Heart left ventricle (tissue), 16 donors: ENCODE data around the gene LDHD. TPM values are rescaled to one million over a fixed set of nuclear protein-coding genes. Genes with fewer than 3 reads are reported as not detected.
A peak's percentile ranks its signal among the peaks of the same experiment; 100 is the strongest.

Experiments
- ATAC-seq, 4 donors: fragments of 200-7000 bp; cut with Tn5 transposase; one replicate each; pipeline ENCODE4 v1.9.1; 2020 to 2022; ENCODE audit warnings: moderate library complexity in 4 of 4, mild to moderate bottlenecking in 3 of 4, moderate number of reproducible peaks in 1 of 4
- DNase-seq, 5 donors: peaks; one replicate each; pipeline ENCODE4 v3.0.0-alpha.2; 2020
- H3K27ac ChIP-seq, 12 donors: fragments of 200-600 bp; sonication (generic) in 4 of 12; one replicate each; pipeline versions ENCODE4 v1.5.0 to v1.8.0; 2016 to 2022; ENCODE audit warnings: mild to moderate bottlenecking in 2 of 12
- H3K27me3 ChIP-seq, 9 donors: fragments of 200-600 bp; sonication (generic) in 2 of 9; one replicate each; pipeline versions ENCODE4 v1.5.1 to v1.8.0; 2016 to 2022; ENCODE audit warnings: mild to moderate bottlenecking in 3 of 9
- H3K36me3 ChIP-seq, 9 donors: fragments of 200-600 bp; sonication (generic) in 2 of 9; one replicate each; pipeline versions ENCODE4 v1.5.0 to v1.8.0; 2018 to 2022; ENCODE audit warnings: mild to moderate bottlenecking in 2 of 9
- H3K4me1 ChIP-seq, 12 donors: fragments of 200-600 bp; sonication (generic) in 4 of 12; one replicate each; pipeline versions ENCODE4 v1.5.0 to v1.8.0; 2016 to 2022; ENCODE audit warnings: mild to moderate bottlenecking in 3 of 12
- H3K4me3 ChIP-seq, 12 donors: fragments of 200-600 bp; sonication (generic) in 4 of 12; one replicate each; pipeline versions ENCODE4 v1.5.0 to v1.8.0; 2017 to 2022; ENCODE audit warnings: mild to moderate bottlenecking in 9 of 12, moderate library complexity in 4 of 12
- H3K9me3 ChIP-seq, 12 donors: fragments of 200-600 bp; sonication (generic) in 4 of 12; one replicate each; pipeline versions ENCODE4 v1.5.0 to v1.8.0; 2016 to 2022; ENCODE audit warnings: mild to moderate bottlenecking in 1 of 12
- POLR2A ChIP-seq, 2 donors: fragments of 450-650 bp; IDR thresholded peaks; one replicate each; pipeline ENCODE4 v1.6.1; 2017; ENCODE audit warnings: antibody characterized with exemption in 2 of 2, mild to moderate bottlenecking in 2 of 2, moderate library complexity in 2 of 2
- WGBS, 4 donors: extraction: QIAGEN DNeasy Blood & Tissue Kit in 2 of 4; methylation state at CpG; one replicate each; pipeline versions ENCODE4 v1.1.5 to v1.1.7; 2013 to 2018; 5-methylcytosine and 5-hydroxymethylcytosine counted together
- intact Hi-C, 10 donors: fragments of 100-400 bp; cut with DNase I; formaldehyde crosslinking; loops; one replicate each; pipeline versions ENCODE4 v1.11.1 to v1.14.2; 2022
- polyA plus RNA-seq, 2 donors: library from polyadenylated mRNA; stranded (reverse); fragments of 200-250 nt; gene quantifications; one replicate each; pipeline ENCODE4 v1.2.3, GENCODE V29; 2013
- total RNA-seq, 9 donors: library from RNA; depleted of rRNA in 2 of 9; stranded (reverse); fragments of >200 nt in 2 of 9; fragmentation: NEBNext Ultra II Directional in 3 of 9; extraction: Animal tissue kit (Norgen Biotek cat#: 25700) in 3 of 9; gene quantifications; one replicate each; pipeline versions ENCODE4 v1.1.0 to v1.2.4, GENCODE V29; 2016 to 2023
- TF ChIP-seq, protein P1 (sequence below), 12 donors: fragments of 200-600 bp; sonication (generic) in 4 of 12; IDR thresholded peaks; one replicate each; pipeline versions ENCODE4 v1.5.0 to v1.8.0; 2018 to 2022; ENCODE audit warnings: antibody characterized with exemption in 12 of 12, mild to moderate bottlenecking in 5 of 12
- donor health status: ischemic (EF 13 %, LVEDD 7.1; RV severe dilation, severe dysfunction).
- donor health status: healthy with polysubstance abuse.
- donor health status: DM: no; HTN: yes; CAD: no.
- donor health status: DM: no; HTN: no; CAD: no.
- donor health status: ischemic (EF 25% LVEDD 6.9; RV normal size, moderate dysfunction).
- donor health status: ischemic (EF 25% LVEDD 5.7; RV mildly dilated, moderate dysfunction).
- donor health status: healthy.
- donor health status: DM: yes; HTN: yes; CAD: no.
- donor health status: ischemic (EF 35%, LVEDD 5.7; RV mildly dilated, moderate dysfunction).
- donor health status: nonischemic (EF 11% LVEDD 7.7; RV severe dilation, severe dysfunction).
- donor health status: DM: yes; HTN: yes; CAD: no.
- donor health status: PGD.
- donor health status: ischemic (EF 29% LVEDD 5.4; RV normal size, mild dysfunction).
- donor health status: nonischemic (EF 23%, LVEDD 6.1; RV moderate dilation, normal function).

LDHD gene
- total and polyA plus RNA-seq, 11 donors, result 49.0 to 185 (median 90.6) TPM

DNA sequence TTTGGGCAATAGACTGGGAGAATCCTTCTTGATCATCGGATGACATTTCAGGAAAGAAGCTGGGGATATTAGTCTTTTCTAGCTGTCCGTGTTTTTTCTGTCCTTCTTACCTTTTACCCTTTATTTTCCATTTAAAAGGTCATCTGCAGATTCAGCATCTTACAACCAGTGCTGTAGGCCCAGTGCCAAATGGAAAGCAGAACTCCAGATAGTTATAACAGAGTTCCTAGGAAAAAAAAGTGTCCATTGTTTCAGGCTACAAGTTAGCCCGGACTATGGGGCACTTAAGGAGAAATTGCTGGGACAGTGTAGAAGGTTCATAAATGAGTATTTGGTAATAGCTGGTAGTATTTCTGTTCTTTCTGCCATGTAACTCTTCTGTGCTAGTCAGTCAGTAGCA, 28.4 kb downstream of the LDHD start:
- peak overlapping the region in 6 of 12 donors; percentile 39 to 78 (median 70) for H3K27ac ChIP-seq
- DNase-seq, result peak in 1 of 5 donors; percentile 50
- H3K4me3 ChIP-seq, result peak overlapping the region in 1 of 12 donors; percentile 26
- intact Hi-C loops, result loop anchor here in 1 of 10 donors (5.0 kb wide), 1 partner anchor 36 kb away; no protein-coding TSS in a partner anchor
- no peaks in the 10 kb centered on the region for H3K27me3 ChIP-seq
- no peak for ATAC-seq
- WGBS, 4 donors, result 34 to 42% (median 38%) methylated on average over 3 of the region's 3 CpGs
- no peaks in the 10 kb centered on the region for H3K9me3 ChIP-seq
- no peak for TF ChIP-seq POLR2A (IDR thresholded peaks at IDR 0.05)
- TF ChIP-seq, protein P1, sequence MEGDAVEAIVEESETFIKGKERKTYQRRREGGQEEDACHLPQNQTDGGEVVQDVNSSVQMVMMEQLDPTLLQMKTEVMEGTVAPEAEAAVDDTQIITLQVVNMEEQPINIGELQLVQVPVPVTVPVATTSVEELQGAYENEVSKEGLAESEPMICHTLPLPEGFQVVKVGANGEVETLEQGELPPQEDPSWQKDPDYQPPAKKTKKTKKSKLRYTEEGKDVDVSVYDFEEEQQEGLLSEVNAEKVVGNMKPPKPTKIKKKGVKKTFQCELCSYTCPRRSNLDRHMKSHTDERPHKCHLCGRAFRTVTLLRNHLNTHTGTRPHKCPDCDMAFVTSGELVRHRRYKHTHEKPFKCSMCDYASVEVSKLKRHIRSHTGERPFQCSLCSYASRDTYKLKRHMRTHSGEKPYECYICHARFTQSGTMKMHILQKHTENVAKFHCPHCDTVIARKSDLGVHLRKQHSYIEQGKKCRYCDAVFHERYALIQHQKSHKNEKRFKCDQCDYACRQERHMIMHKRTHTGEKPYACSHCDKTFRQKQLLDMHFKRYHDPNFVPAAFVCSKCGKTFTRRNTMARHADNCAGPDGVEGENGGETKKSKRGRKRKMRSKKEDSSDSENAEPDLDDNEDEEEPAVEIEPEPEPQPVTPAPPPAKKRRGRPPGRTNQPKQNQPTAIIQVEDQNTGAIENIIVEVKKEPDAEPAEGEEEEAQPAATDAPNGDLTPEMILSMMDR (IDR thresholded peaks at IDR 0.05), result no peak
- no peaks in the 10 kb centered on the region for H3K36me3 ChIP-seq
- peaks cover 5 to 49% (median 33%) of the 10 kb centered on the region in 12 donors for H3K4me1 ChIP-seq

DNA sequence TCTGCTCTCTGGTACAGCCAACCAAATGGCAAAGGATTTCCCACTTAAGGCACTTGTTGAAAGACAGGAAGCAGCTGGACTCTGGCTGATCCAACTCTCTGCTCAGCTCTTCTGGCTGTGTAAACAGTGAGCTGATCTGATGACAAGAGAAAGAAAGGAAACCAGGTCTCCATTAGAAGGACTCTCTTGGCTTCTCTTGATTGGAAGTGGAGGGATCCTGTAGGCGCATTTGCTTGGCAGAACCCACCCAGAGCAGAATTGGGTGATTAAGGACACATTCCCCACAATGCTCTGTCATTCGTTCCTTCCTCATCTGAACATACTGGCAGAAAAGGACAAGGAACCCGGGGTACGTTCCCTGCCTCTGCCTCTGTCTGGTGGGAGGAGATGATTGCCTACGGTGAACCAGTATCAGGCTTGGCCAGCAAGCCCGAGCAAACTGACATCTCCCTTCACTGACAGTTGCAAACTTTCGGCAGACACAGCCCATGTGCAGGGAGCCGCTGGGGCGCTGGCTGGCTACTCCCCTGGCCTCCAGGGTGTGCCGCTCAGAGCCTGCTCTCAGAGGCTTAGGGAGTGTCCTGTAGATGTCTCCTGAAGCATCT, 29.1 kb downstream of the LDHD start:
- peak; percentile 55 to 71 (median 60) for DNase-seq

DNA sequence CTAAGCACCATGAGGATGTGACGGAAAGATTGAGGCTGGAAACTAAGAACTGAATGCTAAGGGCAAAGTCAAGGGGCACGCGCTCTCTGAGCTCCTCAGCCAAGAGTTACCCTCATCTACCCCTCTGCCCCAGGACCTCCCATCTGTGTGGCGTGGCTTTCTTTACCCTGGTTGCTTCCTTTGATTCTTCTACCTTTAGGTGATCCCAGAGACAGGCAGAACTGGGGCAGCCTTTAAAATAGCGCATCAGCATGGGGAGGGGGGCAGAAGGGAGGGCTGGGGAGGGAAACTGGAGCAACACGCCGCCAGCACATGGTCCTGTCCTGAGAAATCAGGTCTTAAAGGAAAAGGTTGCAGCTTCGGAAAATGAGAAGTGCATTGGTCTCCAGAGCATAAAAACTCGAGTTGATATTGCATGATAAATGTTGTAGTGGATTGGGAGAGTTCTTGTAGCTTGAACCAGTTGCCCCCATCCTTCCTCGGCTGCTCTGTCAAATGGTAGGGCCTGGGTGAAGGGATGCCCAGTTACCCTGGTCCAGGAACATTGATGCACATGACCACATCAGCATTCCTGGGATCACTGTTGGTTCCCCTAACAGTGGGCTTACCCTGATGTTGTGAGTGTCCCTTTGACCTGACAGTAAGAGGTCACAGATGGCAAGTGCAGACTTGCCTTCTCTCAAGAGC, 29.7 kb downstream of the LDHD start:
- TF ChIP-seq POLR2A (IDR thresholded peaks at IDR 0.05), result no peak
- TF ChIP-seq, protein P1 (IDR thresholded peaks at IDR 0.05), result no peak
- H3K36me3 ChIP-seq, result no peaks in the 10 kb centered on the region
- peaks cover 5 to 46% (median 31%) of the 10 kb centered on the region in 12 donors for H3K4me1 ChIP-seq
- H3K9me3 ChIP-seq, result no peaks in the 10 kb centered on the region
- H3K27me3 ChIP-seq, result no peaks in the 10 kb centered on the region
- no peak for ATAC-seq
- DNase-seq, result peak in 1 of 5 donors; percentile 21
- peak overlapping the region in 1 of 12 donors; percentile 11 for H3K4me3 ChIP-seq
- intact Hi-C loops, result loop anchor here in 2 of 10 donors (1.0 to 5.0 kb wide), 2 partner anchors 24 to 35 kb away; no protein-coding TSS in a partner anchor
- WGBS, 4 donors, result 64 to 70% (median 66%) methylated on average over 10 of the region's 10 CpGs
- H3K27ac ChIP-seq, result peak overlapping the region in 11 of 12 donors; percentile 25 to 78 (median 70)

More for the DNA sequence above, 29.1 kb downstream of the LDHD start:
- TF ChIP-seq POLR2A (IDR thresholded peaks at IDR 0.05), result no peak
- TF ChIP-seq, protein P1 (IDR thresholded peaks at IDR 0.05), result peak in 3 of 12 donors; percentile 10 to 16 (median 12)
- Histone ChIP-seq H3K27ac (peak overlapping the region; percentile 25 to 78 (median 68)), H3K4me1 (peaks cover 5 to 46% (median 31%) of the 10 kb centered on the region in 12 donors), H3K27me3 (no peaks in the 10 kb centered on the region), H3K36me3 (no peaks in the 10 kb centered on the region), H3K9me3 (no peaks in the 10 kb centered on the region), H3K4me3 (peak overlapping the region in 8 of 12 donors; percentile 8 to 32 (median 23))
- WGBS, 4 donors, result 8 to 14% (median 10%) methylated on average over 7 to 10 of the region's 10 CpGs
- peak; percentile 86 to 93 (median 90) for ATAC-seq
- intact Hi-C loops, result loop anchor here in 2 of 10 donors (1.0 to 5.0 kb wide), 2 partner anchors 24 to 35 kb away; no protein-coding TSS in a partner anchor

DNA sequence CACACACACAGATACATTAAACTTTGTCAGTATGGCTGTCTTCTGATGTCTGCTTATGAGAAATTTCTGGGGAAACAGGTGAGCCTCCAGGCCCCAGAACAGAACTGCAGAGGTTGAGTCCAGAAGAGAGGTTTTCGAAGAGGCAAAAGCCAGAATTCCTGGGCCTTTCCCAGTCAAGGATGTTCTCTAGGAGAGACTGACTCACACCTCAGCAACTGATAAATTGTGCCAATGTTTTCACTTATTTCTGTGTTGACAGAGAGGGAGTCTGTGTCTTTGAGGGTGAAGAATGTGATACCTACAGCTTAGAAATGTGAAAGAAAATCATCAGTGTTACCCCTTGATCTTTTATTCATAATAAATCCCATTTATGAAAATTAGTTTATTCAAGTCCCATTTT, 30.3 kb downstream of the LDHD start:
- no peaks in the 10 kb centered on the region for H3K27me3 ChIP-seq
- no peak for DNase-seq
- H3K9me3 ChIP-seq, result no peaks in the 10 kb centered on the region
- intact Hi-C loops, result loop anchor here in 1 of 10 donors (5.0 kb wide), 1 partner anchor 34 kb away; no protein-coding TSS in a partner anchor
- 77 to 95% (median 92%) methylated on average over 1 of the region's 1 CpG for WGBS, 4 donors
- no peak for ATAC-seq
- no peak overlapping the region for H3K4me3 ChIP-seq
- peaks cover 5 to 47% (median 34%) of the 10 kb centered on the region in 12 donors for H3K4me1 ChIP-seq
- TF ChIP-seq, protein P1 (IDR thresholded peaks at IDR 0.05), result no peak
- no peak for TF ChIP-seq POLR2A (IDR thresholded peaks at IDR 0.05)
- no peaks in the 10 kb centered on the region for H3K36me3 ChIP-seq
- H3K27ac ChIP-seq, result peak overlapping the region in 1 of 12 donors; percentile 70
